ENCODE measurements around the gene COL9A3. TPM values are rescaled to one million over a fixed set of nuclear protein-coding genes. Genes with fewer than 3 reads are reported as not detected.

COL9A3 gene
- total and polyA plus RNA-seq, 2 of the 8 experiments (the other 6 are each of a cell fraction or from before 2014, with no cell fraction given), result 21.7 to 80.1 TPM

GRCh38 chr20:62839816-62840215, 23.0 kb downstream of the COL9A3 start:
- no peak overlapping the region for H2AFZ ChIP-seq (ENCODE audit: low read length)
- no peak for FAIRE-seq
- no peak overlapping the region for H3K4me2 ChIP-seq (ENCODE audit: insufficient read depth in 1 of 2, low read depth in 2 of 2, low read length in 2 of 2)
- H3K27ac ChIP-seq (ENCODE audit: low read depth, low read length), result no peak overlapping the region
- no peak overlapping the region for H2BK12ac ChIP-seq (ENCODE audit: low read depth, low read length)
- no peak overlapping the region for H4K5ac ChIP-seq (ENCODE audit: insufficient read length, low read depth, low read length)
- CTCF ChIA-PET (ENCODE audit: partially characterized antibody), result interaction anchor here (0.8 to 1.3 kb wide), 3 partner anchors 15 to 386 kb away, joined by 4 read pairs; no protein-coding TSS in a partner anchor
- no peaks in the 10 kb centered on the region for H3K27me3 ChIP-seq (replicated peaks in 1 of 4; ENCODE audit: control insufficient read depth in 3 of 4, extremely low read depth in 1 of 4, insufficient read depth in 3 of 4, low read length in 3 of 4)
- no peak overlapping the region for H2BK5ac ChIP-seq (ENCODE audit: low read depth, low read length)
- H4K91ac ChIP-seq (replicated peaks; ENCODE audit: insufficient read length, low read length), result no peak overlapping the region
- WGBS, 2 experiments (ENCODE audit: extremely low coverage in 1 of 2, insufficient coverage in 1 of 2, insufficient read length in 1 of 2, insufficient replicate concordance in 2 of 2, low coverage in 1 of 2, low lambda C conversion rate in 2 of 2, missing lambda C conversion rate in 1 of 2), result 90% methylated on average over 6 of the region's 11 CpGs; no CpG with 5 or more reads in 1 of the 2 experiments
- TF ChIP-seq POLR2AphosphoS5 (IDR thresholded peaks at IDR 0.05; ENCODE audit: low read depth, low read length), result no peak
- TF ChIP-seq CBX5 (IDR thresholded peaks at IDR 0.05; ENCODE audit: low read depth, low read length), result no peak
- no peak for TF ChIP-seq NANOG (IDR thresholded peaks at IDR 0.05; ENCODE audit: insufficient read depth, low read depth, low read length, poor library complexity, severe bottlenecking)
- TF ChIP-seq TAF7 (optimal IDR thresholded peaks at IDR 0.05; ENCODE audit: borderline replicate concordance, low read depth, low read length), result no peak
- no peak for TF ChIP-seq KDM4A (IDR thresholded peaks at IDR 0.05; ENCODE audit: low read depth, low read length, severe bottlenecking)
- no peak for TF ChIP-seq JUN (IDR thresholded peaks at IDR 0.05; ENCODE audit: low read depth, low read length)
- no peak for TF ChIP-seq ATF2 (IDR thresholded peaks at IDR 0.05; ENCODE audit: low read length)
- TF ChIP-seq SP4 (IDR thresholded peaks at IDR 0.05; ENCODE audit: low read length), result no peak
- no peak for TF ChIP-seq EZH2 (IDR thresholded peaks at IDR 0.05; ENCODE audit: low read depth, low read length, severe bottlenecking)
- no peak for TF ChIP-seq NRF1 (IDR thresholded peaks at IDR 0.05; ENCODE audit: low read depth, low read length)
- no peak for TF ChIP-seq TAF1 (IDR thresholded peaks at IDR 0.05; ENCODE audit: low read depth, low read length)
- no peak overlapping the region for H2BK20ac ChIP-seq (ENCODE audit: low read length)
- H4K8ac ChIP-seq (ENCODE audit: extremely low read depth, insufficient read depth, low read length), result no peak overlapping the region
- no peak overlapping the region for H3K56ac ChIP-seq (replicated peaks; ENCODE audit: insufficient read length, low read depth, low read length)
- H3K4ac ChIP-seq (replicated peaks; ENCODE audit: insufficient read length, low read depth, low read length), result no peak overlapping the region
- H2AK5ac ChIP-seq (ENCODE audit: low read depth, low read length), result no peak overlapping the region
- H3K18ac ChIP-seq (ENCODE audit: extremely low read depth, low read length), result no peak overlapping the region
- no peak overlapping the region for H3K23ac ChIP-seq (ENCODE audit: insufficient read length)
- H3K9me3 ChIP-seq (ENCODE audit: insufficient read depth in 2 of 2, low read depth in 1 of 2, low read length in 1 of 2), result no peaks in the 10 kb centered on the region
- peaks cover 0 to 3% (median 0%) of the 10 kb centered on the region in 4 experiments; a peak in 3 of 7 replicates for H3K4me1 ChIP-seq (replicated peaks in 1 of 4; ENCODE audit: control insufficient read depth in 3 of 4, insufficient read depth in 4 of 4, low read length in 3 of 4)
- H3K36me3 ChIP-seq (ENCODE audit: control insufficient read depth in 2 of 4, insufficient read depth in 4 of 4, low read length in 3 of 4), result peaks cover 0 to 18% (median 4%) of the 10 kb centered on the region in 4 experiments; a peak in 3 of 8 replicates
- no peaks in the 10 kb centered on the region for H3K79me1 ChIP-seq (ENCODE audit: low read depth, low read length)
- POLR2A ChIA-PET (ENCODE audit: partially characterized antibody), result interaction anchor here (1.0 to 1.1 kb wide), 2 partner anchors 10 to 25 kb away, joined by 3 to 4 read pairs; no protein-coding TSS in a partner anchor
- H2BK15ac ChIP-seq (ENCODE audit: low read length), result no peak overlapping the region
- H3K14ac ChIP-seq (ENCODE audit: insufficient read length), result no peak overlapping the region
- H3K23me2 ChIP-seq (ENCODE audit: low read depth, low read length), result no peaks in the 10 kb centered on the region
- H3K9ac ChIP-seq (replicated peaks in 1 of 4; ENCODE audit: extremely low read depth in 1 of 4, low read depth in 3 of 4, low read length in 3 of 4), result no peak overlapping the region
- H3K79me2 ChIP-seq (ENCODE audit: control insufficient read depth in 1 of 2, insufficient read depth in 2 of 2, low read length in 2 of 2), result no peaks in the 10 kb centered on the region
- no peak for DNase-seq (ENCODE audit: low read depth in 1 of 2, low spot score in 2 of 2)
- no peak overlapping the region for H3K4me3 ChIP-seq (ENCODE audit: extremely low read depth in 1 of 4, insufficient read depth in 2 of 4, low read depth in 3 of 4, low read length in 4 of 4)
- peaks cover 0 to 2% of the 10 kb centered on the region in 2 experiments for H4K20me1 ChIP-seq (replicated peaks in 1 of 2; ENCODE audit: control insufficient read depth in 1 of 2, insufficient read depth in 2 of 2, low read length in 2 of 2)
- no peak overlapping the region for H2BK120ac ChIP-seq (replicated peaks; ENCODE audit: low read depth, low read length)

All from H1 (cell line).